Mammary epithelial cell (primary cell): Measurements from ENCODE around the gene CEP135.

ENCODE experiments used
- EZH2 ChIP-seq: IDR thresholded peaks from 2 replicates; pipeline ENCODE4 v1.6.1; 2012; ENCODE audit warnings: low read length, inconsistent platforms, borderline replicate concordance
- TF ChIP-seq, protein P1 (sequence below), 2 donors: IDR thresholded peaks in 1 of 2; conservative IDR thresholded peaks in 1 of 2; 2 replicates each; pipeline ENCODE4 v1.5.1; 2011 to 2012; ENCODE audit warnings: inconsistent platforms in 2 of 2, low read length in 2 of 2, mild to moderate bottlenecking in 2 of 2, control low read depth in 1 of 2, low read depth in 1 of 2; ENCODE audit not compliant: insufficient read depth in 1 of 2; ENCODE audit errors: extremely low read depth in 1 of 2

DNA sequence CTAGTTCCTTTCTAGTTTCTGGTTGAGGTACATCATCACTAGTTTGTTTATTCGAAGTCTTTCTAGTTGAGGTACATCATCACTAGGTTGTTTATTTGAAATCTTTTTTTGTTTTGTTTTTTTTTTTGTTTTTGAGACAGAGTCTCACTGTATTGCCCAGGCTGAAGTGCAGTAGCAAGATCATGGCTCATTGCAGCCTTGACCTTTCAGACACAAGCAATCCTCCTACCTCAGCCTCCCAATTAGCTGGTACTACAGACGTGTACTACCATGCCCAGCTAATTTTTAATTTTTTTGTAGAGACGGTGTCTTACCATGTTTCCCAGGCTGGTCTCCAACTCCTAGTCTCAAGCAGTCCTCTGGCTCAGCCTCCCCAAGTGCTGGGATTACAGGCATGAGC is 54.9 kb downstream of the CEP135 start:
- TF ChIP-seq, protein P1, sequence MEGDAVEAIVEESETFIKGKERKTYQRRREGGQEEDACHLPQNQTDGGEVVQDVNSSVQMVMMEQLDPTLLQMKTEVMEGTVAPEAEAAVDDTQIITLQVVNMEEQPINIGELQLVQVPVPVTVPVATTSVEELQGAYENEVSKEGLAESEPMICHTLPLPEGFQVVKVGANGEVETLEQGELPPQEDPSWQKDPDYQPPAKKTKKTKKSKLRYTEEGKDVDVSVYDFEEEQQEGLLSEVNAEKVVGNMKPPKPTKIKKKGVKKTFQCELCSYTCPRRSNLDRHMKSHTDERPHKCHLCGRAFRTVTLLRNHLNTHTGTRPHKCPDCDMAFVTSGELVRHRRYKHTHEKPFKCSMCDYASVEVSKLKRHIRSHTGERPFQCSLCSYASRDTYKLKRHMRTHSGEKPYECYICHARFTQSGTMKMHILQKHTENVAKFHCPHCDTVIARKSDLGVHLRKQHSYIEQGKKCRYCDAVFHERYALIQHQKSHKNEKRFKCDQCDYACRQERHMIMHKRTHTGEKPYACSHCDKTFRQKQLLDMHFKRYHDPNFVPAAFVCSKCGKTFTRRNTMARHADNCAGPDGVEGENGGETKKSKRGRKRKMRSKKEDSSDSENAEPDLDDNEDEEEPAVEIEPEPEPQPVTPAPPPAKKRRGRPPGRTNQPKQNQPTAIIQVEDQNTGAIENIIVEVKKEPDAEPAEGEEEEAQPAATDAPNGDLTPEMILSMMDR (conservative IDR thresholded peaks at IDR 0.05 in 1 of 2, IDR thresholded peaks at IDR 0.05 in 1 of 2; ENCODE audit: extremely low read depth in 1 of 2, insufficient read depth in 1 of 2, low read depth in 1 of 2, low read length in 2 of 2) = no peak
- TF ChIP-seq EZH2 = no peak
